A673 (cell line): ENCODE results near the gene CENPW. TPM values are rescaled to one million over a fixed set of nuclear protein-coding genes. Genes with fewer than 3 reads are reported as not detected.

Experiments
- BruUV-seq: library from RNA; stranded (reverse); fragments of 400-500 nt; replicated peaks from 2 replicates; lab custom pipeline; 2021; lab: Mats Ljungman, UMichigan
- CTCF ChIA-PET: fragments of 300-600 bp; sonication (Branson Sonifier 250); formaldehyde crosslinking; loops from one replicate; lab custom pipeline; 2022; ENCODE audit warnings: antibody characterized with exemption; lab: Charles Lee
- POLR2A ChIA-PET: fragments of 300-600 bp; sonication (Branson Sonifier 250); formaldehyde crosslinking; loops from one replicate; lab custom pipeline; 2022; ENCODE audit warnings: antibody characterized with exemption; ENCODE audit not compliant: low non-redundant PET; lab: Charles Lee
- DNase-seq: peaks from one replicate; pipeline ENCODE4 v3.0.0-alpha.2; 2015; ENCODE audit warnings: low spot score
- H3K27ac ChIP-seq: fragments of 200-600 bp; sonication (generic); 2 replicates; pipeline ENCODE4 v1.5.1; 2016; ENCODE audit warnings: mixed run types, low read depth, mild to moderate bottlenecking, mixed read lengths, antibody characterized with exemption, low read length; ENCODE audit not compliant: poor library complexity, severe bottlenecking
- H3K27me3 ChIP-seq: fragments of 200-600 bp; sonication (generic); replicated peaks from 2 replicates; pipeline ENCODE4 v1.6.1; 2017; ENCODE audit warnings: mixed run types, low read depth, mild to moderate bottlenecking, mixed read lengths, antibody characterized with exemption, low read length; ENCODE audit not compliant: insufficient read depth, poor library complexity
- H3K36me3 ChIP-seq: fragments of 200-600 bp; sonication (generic); 2 replicates; pipeline ENCODE4 v1.6.1; 2016; ENCODE audit warnings: mixed run types, mild to moderate bottlenecking, mixed read lengths, antibody characterized with exemption, low read length; ENCODE audit not compliant: insufficient read depth, poor library complexity, severe bottlenecking
- H3K4me1 ChIP-seq: fragments of 200-600 bp; sonication (generic); 2 replicates; pipeline ENCODE4 v1.6.1; 2017; ENCODE audit warnings: mixed run types, mild to moderate bottlenecking, mixed read lengths, antibody characterized with exemption, low read length; ENCODE audit not compliant: insufficient read depth, poor library complexity, severe bottlenecking
- H3K4me3 ChIP-seq: fragments of 200-600 bp; sonication (generic); 2 replicates; pipeline ENCODE4 v1.5.1; 2016; ENCODE audit warnings: low read depth, mixed run types, mild to moderate bottlenecking, mixed read lengths, low read length; ENCODE audit not compliant: poor library complexity, severe bottlenecking
- H3K9me3 ChIP-seq: fragments of 200-600 bp; sonication (generic); 2 replicates; pipeline ENCODE4 v1.6.1; 2016; ENCODE audit warnings: mixed run types, low read depth, mild to moderate bottlenecking, mixed read lengths, antibody characterized with exemption, low read length; ENCODE audit not compliant: poor library complexity, severe bottlenecking
- CTCF ChIP-seq: fragments of 300-800, 200-600 bp; sonication (generic); conservative IDR thresholded peaks from 2 replicates; pipeline ENCODE4 v1.5.1; 2017; ENCODE audit warnings: low read depth, mild to moderate bottlenecking, antibody characterized with exemption, low read length, moderate library complexity, mixed read lengths
- EZH2 ChIP-seq: fragments of 200-600 bp; sonication (generic); IDR thresholded peaks from 2 replicates; pipeline ENCODE4 v1.6.1; 2017; ENCODE audit warnings: borderline replicate concordance, low read depth, mild to moderate bottlenecking, mixed read lengths, antibody characterized with exemption, low read length; ENCODE audit not compliant: poor library complexity, severe bottlenecking
- intact Hi-C: fragments of 100-400 bp; cut with micrococcal nuclease; formaldehyde crosslinking; loops from one replicate; pipeline ENCODE4 v1.10.0; 2022; ENCODE audit not compliant: unreplicated experiment
- total RNA-seq: library from RNA; stranded (reverse); gene quantifications from 2 replicates; pipeline ENCODE4 v1.2.3, GENCODE V29; 2021

The CENPW gene
- total RNA-seq, 1 experiment from 2014 or later = 78.4 TPM

GRCh38 chr6:126318797-126319196, 21.1 kb upstream of the CENPW start:
- H3K4me3 ChIP-seq = no peak overlapping the region
- no TSS peak for BruUV-seq
- H3K27ac ChIP-seq = no peak overlapping the region
- no peaks in the 10 kb centered on the region for H3K36me3 ChIP-seq
- TF ChIP-seq CTCF (no peak), EZH2 (no peak)
- no peaks in the 10 kb centered on the region for H3K9me3 ChIP-seq
- intact Hi-C loops = loop anchor here (10.0 kb wide), 1 partner anchor 324 kb away; no protein-coding TSS in a partner anchor
- CTCF ChIA-PET = no interaction called here
- H3K4me1 ChIP-seq = no peaks in the 10 kb centered on the region
- POLR2A ChIA-PET = no interaction called here
- DNase-seq = no peak
- H3K27me3 ChIP-seq = no peaks in the 10 kb centered on the region

- Histone ChIP-seq H3K36me3 (no peaks in the 10 kb centered on the region), H3K9me3 (no peaks in the 10 kb centered on the region), H3K27ac (no peak overlapping the region), H3K27me3 (no peaks in the 10 kb centered on the region), H3K4me3 (no peak overlapping the region), H3K4me1 (no peaks in the 10 kb centered on the region)
- intact Hi-C loops = no loop called here
- TF ChIP-seq EZH2 (no peak), CTCF (no peak)
- BruUV-seq = no TSS peak
- CTCF ChIA-PET = no interaction called here
- DNase-seq = no peak
- POLR2A ChIA-PET = no interaction called here
Measured at GRCh38 chr6:126333729-126334128, 6.2 kb upstream of the CENPW start.

GRCh38 chr6:126335210-126335609, 4.7 kb upstream of the CENPW start:
- ChIA-PET CTCF (no interaction called here), POLR2A (no interaction called here)
- no TSS peak for BruUV-seq
- intact Hi-C loops = no loop called here
- no peaks in the 10 kb centered on the region for H3K9me3 ChIP-seq
- H3K4me3 ChIP-seq = no peak overlapping the region
- no peaks in the 10 kb centered on the region for H3K4me1 ChIP-seq
- no peaks in the 10 kb centered on the region for H3K27me3 ChIP-seq
- peak; percentile 1 for DNase-seq
- no peaks in the 10 kb centered on the region for H3K36me3 ChIP-seq
- TF ChIP-seq EZH2 (no peak), CTCF (peak; percentile 27; the same call in 1 of the 2 replicates)
- no peak overlapping the region for H3K27ac ChIP-seq
